GM18498 (cell line): ENCODE measurements around the gene KRT73.

Experiments
- ATAC-seq: cut with Tn5 transposase; IDR thresholded peaks from one replicate; pipeline ENCODE4 v1.9.1; 2021; ENCODE audit warnings: mild to moderate bottlenecking, moderate library complexity; ENCODE audit not compliant: unreplicated experiment

KRT73 gene

GRCh38 chr12:52627395-52628110 is 9.2 kb upstream of the KRT73 start:
- no peak for ATAC-seq

- no peak for ATAC-seq
Measured at GRCh38 chr12:52622349-52622748, 4.0 kb upstream of the KRT73 start.

GRCh38 chr12:52618866-52619265 is 507 bp upstream of the KRT73 start:
- ATAC-seq = no peak

- ATAC-seq = no peak
Measured at GRCh38 chr12:52617403-52617785, 965 bp downstream of the KRT73 start.

- ATAC-seq = no peak
Measured at GRCh38 chr12:52616680-52617402, 1.5 kb downstream of the KRT73 start.

GRCh38 chr12:52615912-52616311 is 2.4 kb downstream of the KRT73 start:
- ATAC-seq = no peak

GRCh38 chr12:52615208-52615868 is 3.0 kb downstream of the KRT73 start:
- ATAC-seq = no peak

GRCh38 chr12:52614381-52615207 is 3.8 kb downstream of the KRT73 start:
- ATAC-seq = no peak

GRCh38 chr12:52613384-52614030 is 4.9 kb downstream of the KRT73 start:
- ATAC-seq = no peak

- ATAC-seq = no peak
Measured at GRCh38 chr12:52612431-52613383, 5.7 kb downstream of the KRT73 start.

GRCh38 chr12:52611080-52611468 is 7.3 kb downstream of the KRT73 start:
- ATAC-seq = no peak

GRCh38 chr12:52608826-52609630 is 9.3 kb downstream of the KRT73 start:
- no peak for ATAC-seq

GRCh38 chr12:52608161-52608560 is 10.2 kb downstream of the KRT73 start:
- no peak for ATAC-seq

- no peak for ATAC-seq
Measured at GRCh38 chr12:52607314-52607713, 11.0 kb downstream of the KRT73 start.

- ATAC-seq = no peak
Measured at GRCh38 chr12:52606581-52607218, 11.7 kb downstream of the KRT73 start.

GRCh38 chr12:52606096-52606495 is 12.3 kb downstream of the KRT73 start:
- ATAC-seq = no peak

GRCh38 chr12:52605542-52605941 is 12.8 kb downstream of the KRT73 start:
- no peak for ATAC-seq

- ATAC-seq = no peak
Measured at GRCh38 chr12:52604859-52605258, 13.5 kb downstream of the KRT73 start.
